ENCODE data around the gene CPT1A.

The CPT1A gene

GRCh38 chr11:68837583-68838571, 3.8 kb downstream of the CPT1A start:
- H3K27ac Mint-ChIP-seq: no peak overlapping the region
- peaks cover 64% of the 10 kb centered on the region for H3K27me3 Mint-ChIP-seq (ENCODE audit: low read depth, poor library complexity)
- no peaks in the 10 kb centered on the region for H3K9me3 Mint-ChIP-seq
- no peak for DNase-seq
- H3K4me3 Mint-ChIP-seq: peak overlapping the region; percentile 34
- peaks cover 24% of the 10 kb centered on the region for H3K4me1 Mint-ChIP-seq
- no peaks in the 10 kb centered on the region for H3K36me3 Mint-ChIP-seq (ENCODE audit: low read depth)
- TF ChIP-seq CTCF (IDR thresholded peaks at IDR 0.05): no peak

- DNase-seq: no peak
- Mint-ChIP-seq H3K27ac (no peak overlapping the region), H3K4me3 (no peak overlapping the region), H3K4me1 (peaks cover 22% of the 10 kb centered on the region), H3K36me3 (ENCODE audit: low read depth) (no peaks in the 10 kb centered on the region), H3K9me3 (no peaks in the 10 kb centered on the region), H3K27me3 (ENCODE audit: low read depth, poor library complexity) (peaks cover 58% of the 10 kb centered on the region)
- no peak for TF ChIP-seq CTCF (IDR thresholded peaks at IDR 0.05)
Observed at GRCh38 chr11:68835749-68836148, 6.0 kb downstream of the CPT1A start.

GRCh38 chr11:68835328-68835727, 6.4 kb downstream of the CPT1A start:
- Mint-ChIP-seq H3K27ac (no peak overlapping the region), H3K36me3 (ENCODE audit: low read depth) (no peaks in the 10 kb centered on the region), H3K4me3 (no peak overlapping the region), H3K9me3 (no peaks in the 10 kb centered on the region), H3K4me1 (peaks cover 20% of the 10 kb centered on the region), H3K27me3 (ENCODE audit: low read depth, poor library complexity) (peaks cover 59% of the 10 kb centered on the region)
- no peak for TF ChIP-seq CTCF (IDR thresholded peaks at IDR 0.05)
- no peak for DNase-seq

GRCh38 chr11:68832476-68833181, 9.1 kb downstream of the CPT1A start:
- DNase-seq: no peak
- Mint-ChIP-seq H3K36me3 (ENCODE audit: low read depth) (no peaks in the 10 kb centered on the region), H3K9me3 (no peaks in the 10 kb centered on the region), H3K4me3 (no peak overlapping the region), H3K27me3 (ENCODE audit: low read depth, poor library complexity) (peaks cover 53% of the 10 kb centered on the region), H3K4me1 (peaks cover 2% of the 10 kb centered on the region), H3K27ac (no peak overlapping the region)
- TF ChIP-seq CTCF (IDR thresholded peaks at IDR 0.05): no peak

GRCh38 chr11:68831124-68831523, 10.6 kb downstream of the CPT1A start:
- Mint-ChIP-seq H3K27me3 (ENCODE audit: low read depth, poor library complexity) (peaks cover 41% of the 10 kb centered on the region), H3K4me1 (no peaks in the 10 kb centered on the region), H3K27ac (no peak overlapping the region), H3K4me3 (no peak overlapping the region), H3K36me3 (ENCODE audit: low read depth) (no peaks in the 10 kb centered on the region), H3K9me3 (no peaks in the 10 kb centered on the region)
- no peak for TF ChIP-seq CTCF (IDR thresholded peaks at IDR 0.05)
- no peak for DNase-seq
